H7 (cell line): ENCODE data around the gene RBSN. TPM values are rescaled to one million over a fixed set of nuclear protein-coding genes. Genes with fewer than 3 reads are reported as not detected.

Source experiments
- DNase-seq: peaks from one replicate; pipeline ENCODE4 v3.0.0; 2012
- H3K27me3 ChIP-seq: 2 replicates; pipeline ENCODE4 v1.6.0; 2011; ENCODE audit warnings: mild to moderate bottlenecking, low read length; ENCODE audit not compliant: control insufficient read depth, insufficient read depth
- H3K36me3 ChIP-seq: replicated peaks from 2 replicates; pipeline ENCODE4 v1.5.1; 2011; ENCODE audit warnings: low read length; ENCODE audit not compliant: control insufficient read depth, insufficient read depth
- H3K4me3 ChIP-seq: 2 replicates; pipeline ENCODE4 v1.5.1; 2011; ENCODE audit warnings: low read depth, mild to moderate bottlenecking, control low read depth, low read length, moderate library complexity; ENCODE audit not compliant: insufficient read depth
- total RNA-seq: library from RNA; depleted of rRNA; stranded (reverse); fragments of >200 nt; shearing (Covaris generic); gene quantifications from 2 replicates; pipeline ENCODE4 v1.2.3, GENCODE V29; 2014

The RBSN gene
- total RNA-seq, 1 experiment from 2014 or later: 17.6 TPM

- no peak overlapping the region for H3K4me3 ChIP-seq
- peaks cover 17% of the 10 kb centered on the region for H3K36me3 ChIP-seq
- no peaks in the 10 kb centered on the region for H3K27me3 ChIP-seq
- no peak for DNase-seq
Observed at GRCh38 chr3:15060029-15060428, 38.9 kb downstream of the RBSN start.

GRCh38 chr3:15056676-15057404 lies 42.1 kb downstream of the RBSN start:
- Histone ChIP-seq H3K4me3 (no peak overlapping the region), H3K27me3 (no peaks in the 10 kb centered on the region), H3K36me3 (peaks cover 28% of the 10 kb centered on the region)
- DNase-seq: no peak

- DNase-seq: no peak
- Histone ChIP-seq H3K36me3 (peaks cover 32% of the 10 kb centered on the region), H3K27me3 (no peaks in the 10 kb centered on the region), H3K4me3 (no peak overlapping the region)
Observed at GRCh38 chr3:15055019-15055557, 43.9 kb downstream of the RBSN start.

- no peak for DNase-seq
- H3K4me3 ChIP-seq: no peak overlapping the region
- H3K27me3 ChIP-seq: no peaks in the 10 kb centered on the region
- H3K36me3 ChIP-seq: peaks cover 29% of the 10 kb centered on the region
Observed at GRCh38 chr3:15053541-15053940, 45.4 kb downstream of the RBSN start.

- no peaks in the 10 kb centered on the region for H3K27me3 ChIP-seq
- DNase-seq: no peak
- H3K36me3 ChIP-seq: peaks cover 29% of the 10 kb centered on the region
- no peak overlapping the region for H3K4me3 ChIP-seq
Observed at GRCh38 chr3:15052335-15053242, 46.4 kb downstream of the RBSN start.

- peaks cover 31% of the 10 kb centered on the region for H3K36me3 ChIP-seq
- H3K27me3 ChIP-seq: no peaks in the 10 kb centered on the region
- DNase-seq: peak; percentile 88
- H3K4me3 ChIP-seq: no peak overlapping the region
Observed at GRCh38 chr3:15051531-15051930, 47.4 kb downstream of the RBSN start.

- no peak for DNase-seq
- H3K27me3 ChIP-seq: no peaks in the 10 kb centered on the region
- H3K4me3 ChIP-seq: no peak overlapping the region
- H3K36me3 ChIP-seq: peaks cover 36% of the 10 kb centered on the region
Observed at GRCh38 chr3:15050405-15051092, 48.4 kb downstream of the RBSN start.

GRCh38 chr3:15049584-15049983 lies 49.4 kb downstream of the RBSN start:
- no peak for DNase-seq
- no peak overlapping the region for H3K4me3 ChIP-seq
- peaks cover 44% of the 10 kb centered on the region for H3K36me3 ChIP-seq
- no peaks in the 10 kb centered on the region for H3K27me3 ChIP-seq

GRCh38 chr3:15045667-15046066 lies 53.3 kb downstream of the RBSN start:
- H3K4me3 ChIP-seq: no peak overlapping the region
- no peaks in the 10 kb centered on the region for H3K27me3 ChIP-seq
- no peak for DNase-seq
- peaks cover 51% of the 10 kb centered on the region for H3K36me3 ChIP-seq

- Histone ChIP-seq H3K27me3 (no peaks in the 10 kb centered on the region), H3K36me3 (peaks cover 51% of the 10 kb centered on the region), H3K4me3 (no peak overlapping the region)
- no peak for DNase-seq
Observed at GRCh38 chr3:15044326-15044725, 54.6 kb downstream of the RBSN start.

- no peak for DNase-seq
- Histone ChIP-seq H3K36me3 (peaks cover 53% of the 10 kb centered on the region), H3K27me3 (no peaks in the 10 kb centered on the region), H3K4me3 (no peak overlapping the region)
Observed at GRCh38 chr3:15043408-15044171, 55.4 kb downstream of the RBSN start.

GRCh38 chr3:15042936-15043335 lies 56.0 kb downstream of the RBSN start:
- Histone ChIP-seq H3K4me3 (no peak overlapping the region), H3K36me3 (peaks cover 57% of the 10 kb centered on the region), H3K27me3 (no peaks in the 10 kb centered on the region)
- no peak for DNase-seq

- no peaks in the 10 kb centered on the region for H3K27me3 ChIP-seq
- no peak for DNase-seq
- peaks cover 54% of the 10 kb centered on the region for H3K36me3 ChIP-seq
- no peak overlapping the region for H3K4me3 ChIP-seq
Observed at GRCh38 chr3:15041950-15042349, 57.0 kb downstream of the RBSN start.

- H3K4me3 ChIP-seq: no peak overlapping the region
- DNase-seq: no peak
- no peaks in the 10 kb centered on the region for H3K27me3 ChIP-seq
- peaks cover 47% of the 10 kb centered on the region for H3K36me3 ChIP-seq
Observed at GRCh38 chr3:15040844-15041243, 58.1 kb downstream of the RBSN start.
